Right atrium auricular region (tissue), 2 donors: ENCODE measurements around the gene PHACTR1. TPM values are rescaled to one million over a fixed set of nuclear protein-coding genes. Genes with fewer than 3 reads are reported as not detected.

Experiments used
- DNase-seq: peaks from one replicate; pipeline ENCODE4 v3.0.0-alpha.2; 2019; ENCODE audit warnings: low spot score
- H3K27ac ChIP-seq, 2 donors: fragments of 200-600 bp; sonication (generic); 1 replicate in 1 of 2; 2 replicates in 1 of 2; pipeline ENCODE4 v1.5.1; 2016 to 2019
- H3K27me3 ChIP-seq, 2 donors: fragments of 200-600 bp; sonication (generic); one replicate each; pipeline versions ENCODE4 v1.5.1 to v1.6.0; 2017 to 2019
- H3K36me3 ChIP-seq: fragments of 200-600 bp; sonication (generic); one replicate; pipeline ENCODE4 v1.5.1; 2016
- H3K4me1 ChIP-seq, 2 donors: fragments of 200-600 bp; sonication (generic); one replicate each; pipeline versions ENCODE4 v1.5.1 to v1.6.0; 2017 to 2019
- H3K4me3 ChIP-seq, 2 donors: fragments of 200-600 bp; sonication (generic); 1 replicate in 1 of 2; 2 replicates in 1 of 2; pipeline ENCODE4 v1.5.1; 2017 to 2019; ENCODE audit warnings: mild to moderate bottlenecking in 1 of 2, moderate library complexity in 1 of 2
- H3K9me3 ChIP-seq, 2 donors: fragments of 200-600 bp; sonication (generic); one replicate each; pipeline ENCODE4 v1.5.1; 2019
- total RNA-seq, 2 donors: library from RNA; depleted of rRNA; stranded (reverse); fragments of >200 nt; gene quantifications; one replicate each; pipeline ENCODE4 v1.1.0, GENCODE V29; 2016
- TF ChIP-seq, protein P1 (sequence below), 2 donors: fragments of 200-600 bp; sonication (generic); IDR thresholded peaks; one replicate each; pipeline ENCODE4 v1.5.1; 2019; ENCODE audit warnings: antibody characterized with exemption in 2 of 2

PHACTR1 gene
- total RNA-seq, 2 donors from 2014 or later, result 19.1 to 46.0 TPM

DNA sequence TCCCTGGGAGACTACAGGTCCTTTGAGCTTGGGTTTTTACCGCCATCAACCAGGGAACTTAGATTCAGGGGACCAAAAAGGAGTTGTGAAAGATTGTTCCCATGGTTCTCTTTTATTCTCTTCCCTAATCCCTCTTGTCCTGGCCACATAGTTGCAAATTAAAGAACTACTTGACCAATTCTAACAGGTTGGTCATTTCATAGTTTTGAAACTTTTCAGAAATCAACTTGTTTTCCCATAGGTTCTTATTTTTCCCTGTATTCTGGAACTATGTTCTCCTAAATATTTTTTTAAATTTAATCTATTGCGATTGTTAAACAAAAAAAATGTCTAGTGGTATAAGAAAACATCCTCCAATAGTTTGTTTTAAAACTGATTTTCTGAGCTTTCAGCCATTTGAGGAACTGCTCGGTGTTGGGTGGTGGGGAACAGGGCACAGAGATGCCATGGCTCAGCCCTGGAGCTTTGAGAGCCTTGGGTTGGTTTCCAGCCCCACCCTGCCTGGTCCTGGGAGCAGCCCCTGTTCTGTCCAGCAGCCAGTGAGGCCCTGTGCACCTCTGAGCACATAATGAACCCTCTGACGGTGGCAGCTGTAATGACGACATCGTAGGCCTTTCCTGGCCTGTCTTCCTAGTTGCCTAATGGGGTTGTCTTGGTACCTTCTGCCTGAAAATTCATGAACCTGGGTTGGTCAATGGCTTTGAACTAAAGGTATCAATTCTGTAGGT lies 558.3 kb downstream of the PHACTR1 start:
- H3K27ac ChIP-seq, result no peak overlapping the region
- no peak for DNase-seq
- H3K4me1 ChIP-seq, result no peaks in the 10 kb centered on the region
- H3K9me3 ChIP-seq, result no peaks in the 10 kb centered on the region
- H3K27me3 ChIP-seq, result no peaks in the 10 kb centered on the region
- no peaks in the 10 kb centered on the region for H3K36me3 ChIP-seq
- no peak overlapping the region for H3K4me3 ChIP-seq
- TF ChIP-seq, protein P1, sequence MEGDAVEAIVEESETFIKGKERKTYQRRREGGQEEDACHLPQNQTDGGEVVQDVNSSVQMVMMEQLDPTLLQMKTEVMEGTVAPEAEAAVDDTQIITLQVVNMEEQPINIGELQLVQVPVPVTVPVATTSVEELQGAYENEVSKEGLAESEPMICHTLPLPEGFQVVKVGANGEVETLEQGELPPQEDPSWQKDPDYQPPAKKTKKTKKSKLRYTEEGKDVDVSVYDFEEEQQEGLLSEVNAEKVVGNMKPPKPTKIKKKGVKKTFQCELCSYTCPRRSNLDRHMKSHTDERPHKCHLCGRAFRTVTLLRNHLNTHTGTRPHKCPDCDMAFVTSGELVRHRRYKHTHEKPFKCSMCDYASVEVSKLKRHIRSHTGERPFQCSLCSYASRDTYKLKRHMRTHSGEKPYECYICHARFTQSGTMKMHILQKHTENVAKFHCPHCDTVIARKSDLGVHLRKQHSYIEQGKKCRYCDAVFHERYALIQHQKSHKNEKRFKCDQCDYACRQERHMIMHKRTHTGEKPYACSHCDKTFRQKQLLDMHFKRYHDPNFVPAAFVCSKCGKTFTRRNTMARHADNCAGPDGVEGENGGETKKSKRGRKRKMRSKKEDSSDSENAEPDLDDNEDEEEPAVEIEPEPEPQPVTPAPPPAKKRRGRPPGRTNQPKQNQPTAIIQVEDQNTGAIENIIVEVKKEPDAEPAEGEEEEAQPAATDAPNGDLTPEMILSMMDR (IDR thresholded peaks at IDR 0.05), result no peak

- Histone ChIP-seq H3K36me3 (no peaks in the 10 kb centered on the region), H3K27me3 (no peaks in the 10 kb centered on the region), H3K27ac (no peak overlapping the region), H3K4me3 (no peak overlapping the region), H3K9me3 (no peaks in the 10 kb centered on the region), H3K4me1 (no peaks in the 10 kb centered on the region)
- no peak for DNase-seq
- TF ChIP-seq, protein P1 (IDR thresholded peaks at IDR 0.05), result no peak
These were observed 558.9 kb downstream of the PHACTR1 start for GRCh38 chr6:13275435-13275989.

DNA sequence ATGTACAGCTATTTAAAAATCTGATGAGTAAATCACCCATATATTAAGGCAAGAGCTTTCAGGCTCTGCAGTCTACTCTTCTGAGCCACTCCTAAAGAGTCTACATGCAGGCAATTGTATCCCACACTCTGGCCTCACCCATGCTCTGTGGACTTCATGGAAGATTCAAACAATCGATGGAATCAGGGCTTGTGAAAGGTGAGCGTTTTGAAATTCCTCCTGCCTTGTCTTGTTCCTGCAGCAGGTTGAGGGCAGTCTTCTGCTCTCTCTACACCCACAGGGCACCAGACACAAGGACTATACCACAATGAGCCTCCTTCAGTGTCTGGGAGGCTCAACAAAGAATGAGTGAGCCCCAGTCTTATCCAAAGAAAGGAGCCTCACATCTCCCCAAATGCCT lies 560.7 kb downstream of the PHACTR1 start:
- H3K4me1 ChIP-seq, result no peaks in the 10 kb centered on the region
- H3K36me3 ChIP-seq, result no peaks in the 10 kb centered on the region
- no peaks in the 10 kb centered on the region for H3K9me3 ChIP-seq
- no peak overlapping the region for H3K27ac ChIP-seq
- no peak overlapping the region for H3K4me3 ChIP-seq
- TF ChIP-seq, protein P1 (IDR thresholded peaks at IDR 0.05), result no peak
- no peaks in the 10 kb centered on the region for H3K27me3 ChIP-seq
- DNase-seq, result no peak

GRCh38 chr6:13278164-13278563 lies 561.6 kb downstream of the PHACTR1 start:
- TF ChIP-seq, protein P1 (IDR thresholded peaks at IDR 0.05), result no peak
- no peaks in the 10 kb centered on the region for H3K27me3 ChIP-seq
- DNase-seq, result no peak
- H3K36me3 ChIP-seq, result peaks cover under 1% of the 10 kb centered on the region
- H3K4me3 ChIP-seq, result no peak overlapping the region
- no peaks in the 10 kb centered on the region for H3K9me3 ChIP-seq
- no peak overlapping the region for H3K27ac ChIP-seq
- H3K4me1 ChIP-seq, result no peaks in the 10 kb centered on the region

- TF ChIP-seq, protein P1 (IDR thresholded peaks at IDR 0.05), result no peak
- H3K36me3 ChIP-seq, result peaks cover 7% of the 10 kb centered on the region
- DNase-seq, result no peak
These were observed 562.4 kb downstream of the PHACTR1 start for GRCh38 chr6:13278991-13279390.

More at GRCh38 chr6:13278991-13279390, 562.4 kb downstream of the PHACTR1 start:
- Histone ChIP-seq H3K4me1 (no peaks in the 10 kb centered on the region), H3K9me3 (no peaks in the 10 kb centered on the region), H3K27ac (no peak overlapping the region), H3K27me3 (no peaks in the 10 kb centered on the region), H3K4me3 (no peak overlapping the region)
